NCI-H128 (cell line): Measurements from ENCODE around the gene C19orf67.
A peak's percentile ranks its signal among the peaks of the same experiment; 100 is the strongest.
"Not testable (repeated sequence)": the region's sequence is repeated elsewhere in the genome, so short reads cannot be mapped to it uniquely, and the experiment has no call there.

Source experiments
- DNase-seq: peaks from one replicate; lab custom pipeline; 2025; ENCODE audit not compliant: unreplicated experiment; lab: John Stamatoyannopoulos, UW

C19orf67 gene

DNA sequence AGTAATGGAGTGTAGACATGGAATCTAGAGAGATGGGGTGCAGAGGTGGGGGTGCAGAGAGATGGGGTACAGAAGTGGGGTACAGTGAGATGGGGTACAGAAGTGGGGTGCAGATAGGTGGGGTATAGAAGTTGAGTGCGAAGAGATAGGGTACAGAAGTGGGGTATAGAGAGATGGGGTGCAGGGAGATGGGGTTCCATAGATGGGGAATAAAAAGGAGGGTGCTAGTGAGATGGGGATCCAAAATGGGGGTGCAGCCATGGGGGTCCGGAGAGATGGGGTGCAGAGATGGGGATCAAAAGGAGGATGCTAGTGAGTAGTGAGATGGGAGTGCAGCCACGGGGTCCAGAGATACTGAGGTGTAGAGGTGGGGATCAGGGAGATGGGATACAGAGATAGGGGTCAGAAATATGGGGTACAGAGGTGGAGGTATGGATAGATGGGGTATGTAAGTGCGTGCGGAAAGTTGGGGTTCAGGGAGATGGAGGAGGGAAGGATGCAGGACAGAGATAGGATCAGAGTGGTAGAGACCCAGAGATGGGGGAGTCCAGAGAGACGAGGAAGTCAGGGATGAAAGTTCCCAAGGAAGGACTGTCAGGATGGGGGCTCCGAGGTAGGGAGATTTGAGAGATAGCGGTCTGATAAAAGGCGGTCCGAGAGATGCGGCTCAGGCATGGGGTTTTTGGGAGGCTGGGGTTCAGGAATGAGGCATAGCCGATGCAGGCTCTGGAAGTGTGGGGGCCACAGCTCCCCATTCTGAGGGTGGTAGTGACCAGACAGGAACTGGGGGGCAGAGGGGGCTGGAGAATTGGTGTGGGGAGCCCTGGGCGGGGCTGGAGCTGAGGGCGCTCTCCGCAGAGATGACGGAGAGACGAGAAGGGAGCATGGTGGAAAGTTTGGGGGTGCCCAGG, 27.1 kb downstream of the C19orf67 start:
- no peak for DNase-seq

DNA sequence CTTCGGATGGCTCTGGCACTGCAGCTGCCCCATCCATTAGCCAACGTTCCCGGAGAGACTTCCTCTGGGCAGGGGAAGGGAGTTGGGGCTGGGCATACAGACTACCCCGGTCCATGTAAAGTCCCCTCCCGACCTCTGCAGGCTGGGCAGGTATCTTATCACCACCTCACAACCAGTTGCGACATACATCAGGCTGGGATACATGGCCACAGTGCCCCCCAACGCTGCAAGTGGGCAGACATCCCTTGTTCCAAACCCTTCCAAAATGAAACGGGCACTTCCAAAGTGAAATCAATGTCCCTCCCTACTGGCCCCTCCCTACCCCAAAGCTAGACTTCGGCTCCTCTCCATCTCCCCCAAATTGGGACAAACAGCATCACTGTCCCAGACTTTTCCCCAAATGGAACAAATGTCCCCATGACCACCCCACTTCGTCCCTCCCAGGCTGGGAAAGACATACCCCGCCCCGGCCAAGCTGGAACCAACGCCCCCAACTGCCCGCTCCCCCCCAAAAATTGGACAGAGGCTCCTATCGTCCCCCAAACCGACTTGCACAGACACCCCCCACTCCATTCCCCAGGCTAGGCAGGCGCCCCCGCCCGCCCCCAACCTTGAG, 28.7 kb downstream of the C19orf67 start:
- no peak for DNase-seq

- DNase-seq, result no peak
These were observed 29.4 kb downstream of the C19orf67 start for GRCh38 chr19:14056069-14056666.

DNA sequence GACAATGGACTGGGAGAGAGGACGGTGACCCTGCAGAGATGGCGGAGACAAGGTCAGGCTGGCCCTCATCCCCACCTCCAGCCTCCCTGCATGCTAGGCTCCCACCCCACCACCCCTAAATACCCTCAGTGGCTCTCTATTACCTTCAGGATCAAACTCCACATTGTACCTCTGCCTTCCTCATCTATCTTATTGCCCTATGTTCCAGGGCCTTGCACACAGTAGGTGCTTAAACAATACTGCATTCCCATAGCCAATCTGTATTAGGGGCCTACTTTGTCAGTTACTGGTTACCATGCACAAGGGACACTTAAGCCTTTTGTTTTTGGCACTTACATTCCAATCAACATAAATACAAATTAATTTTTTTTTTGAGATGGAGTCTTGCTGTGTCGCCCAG, 30.2 kb downstream of the C19orf67 start:
- no peak for DNase-seq

GRCh38 chr19:14054721-14055120, 30.9 kb downstream of the C19orf67 start:
- no peak for DNase-seq

DNA sequence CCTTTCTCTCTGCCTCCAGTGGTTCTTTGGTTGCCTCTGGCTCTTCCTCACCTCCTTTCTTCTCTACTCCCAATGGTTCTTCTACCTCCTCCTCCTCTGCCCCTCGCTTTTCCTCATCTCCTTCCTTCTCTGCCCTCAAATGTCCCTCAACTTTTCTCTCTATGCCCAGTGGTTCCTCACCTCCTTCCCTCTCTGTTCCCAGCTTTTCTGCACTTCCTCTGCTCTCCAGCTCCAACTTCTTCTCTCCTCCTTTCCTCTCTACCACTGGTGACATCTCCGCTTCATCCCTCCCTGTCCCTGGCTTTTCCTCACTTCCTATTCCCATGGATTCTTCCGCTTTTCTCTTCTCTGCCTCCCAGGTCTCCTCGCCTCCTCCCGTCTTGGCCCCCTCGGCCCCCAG, 31.5 kb downstream of the C19orf67 start:
- no peak for DNase-seq

DNA sequence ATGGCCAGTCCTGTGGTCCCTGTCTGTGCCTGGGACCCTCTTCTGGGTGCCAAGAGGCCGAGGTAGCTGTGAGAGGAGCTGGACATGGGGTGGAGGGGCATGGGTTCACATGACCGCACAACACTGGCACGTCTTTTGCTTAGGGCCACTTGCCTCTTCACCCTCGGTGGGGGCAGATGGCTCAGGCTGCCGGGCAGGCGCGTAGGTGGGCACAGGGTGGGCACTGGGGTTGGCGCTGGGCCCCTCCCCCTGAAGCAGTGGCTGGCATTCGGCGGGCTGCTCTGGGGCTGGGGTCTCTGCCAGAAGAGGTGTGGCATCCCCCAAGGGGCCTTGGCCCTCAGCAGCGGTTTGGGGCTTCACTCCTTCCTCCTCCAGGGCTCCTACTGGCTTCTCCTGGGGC, 32.1 kb downstream of the C19orf67 start:
- no peak for DNase-seq

DNA sequence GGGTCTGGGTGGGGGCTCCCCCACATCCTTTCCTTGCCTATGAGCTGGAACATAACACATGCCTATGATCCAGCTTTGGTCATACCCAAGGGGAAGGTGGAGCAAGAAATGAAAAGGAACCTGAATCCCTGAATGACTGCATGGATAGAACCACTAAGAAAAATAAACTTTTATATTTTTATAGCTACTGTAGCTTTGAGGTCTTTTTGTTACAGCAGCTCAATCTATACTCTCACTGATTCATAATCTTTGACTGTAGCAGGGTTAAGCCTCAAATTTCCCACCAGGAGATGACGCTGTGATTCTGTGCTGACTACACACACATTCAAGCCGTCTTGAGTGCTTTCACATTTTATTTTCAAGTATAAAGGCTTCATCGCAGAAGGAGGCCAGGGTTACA, 32.6 kb downstream of the C19orf67 start:
- DNase-seq, result no peak

- DNase-seq, result no peak
These were observed 33.1 kb downstream of the C19orf67 start for GRCh38 chr19:14052470-14052869.

DNA sequence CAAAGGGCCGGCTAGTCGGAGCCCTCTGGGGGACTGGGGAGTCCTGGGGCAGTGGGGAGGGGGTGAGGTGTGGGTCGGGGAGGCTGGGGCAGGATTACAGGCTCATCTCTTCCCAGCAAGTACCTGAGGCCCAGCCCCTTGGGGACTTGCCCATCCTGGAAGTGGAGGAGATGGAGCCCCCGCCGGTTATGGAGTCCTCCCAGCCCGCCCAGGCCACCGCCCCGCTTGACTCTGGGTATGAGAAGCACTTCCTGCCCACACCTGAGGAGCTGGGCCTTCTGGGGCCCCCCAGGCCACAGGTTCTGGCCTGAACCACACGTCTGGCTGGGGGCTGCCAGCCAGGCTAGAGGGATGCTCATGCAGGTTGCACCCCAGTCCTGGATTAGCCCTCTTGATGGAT, 33.6 kb downstream of the C19orf67 start:
- no peak for DNase-seq

GRCh38 chr19:14050961-14051360, 34.6 kb downstream of the C19orf67 start:
- not testable (repeated sequence) for DNase-seq

DNA sequence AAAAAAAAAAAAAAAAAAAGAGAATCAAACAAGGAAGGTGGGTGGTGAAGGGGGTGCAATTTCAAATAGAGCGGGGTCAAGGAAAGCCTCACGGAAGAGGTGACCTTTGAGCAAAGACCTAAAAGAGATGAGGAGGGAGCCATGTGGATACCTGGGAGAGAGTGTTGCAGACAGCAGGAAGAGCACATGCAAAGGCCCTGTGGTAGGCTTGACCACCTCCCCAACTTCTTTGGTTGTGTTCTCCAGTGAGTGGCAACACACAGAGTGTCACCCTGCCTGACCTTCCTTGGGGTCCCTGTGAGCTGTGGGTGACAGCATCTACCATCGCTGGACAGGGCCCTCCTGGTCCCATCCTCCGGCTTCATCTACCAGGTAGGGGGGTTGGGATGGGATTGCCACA, 35.1 kb downstream of the C19orf67 start:
- DNase-seq, result no peak

DNA sequence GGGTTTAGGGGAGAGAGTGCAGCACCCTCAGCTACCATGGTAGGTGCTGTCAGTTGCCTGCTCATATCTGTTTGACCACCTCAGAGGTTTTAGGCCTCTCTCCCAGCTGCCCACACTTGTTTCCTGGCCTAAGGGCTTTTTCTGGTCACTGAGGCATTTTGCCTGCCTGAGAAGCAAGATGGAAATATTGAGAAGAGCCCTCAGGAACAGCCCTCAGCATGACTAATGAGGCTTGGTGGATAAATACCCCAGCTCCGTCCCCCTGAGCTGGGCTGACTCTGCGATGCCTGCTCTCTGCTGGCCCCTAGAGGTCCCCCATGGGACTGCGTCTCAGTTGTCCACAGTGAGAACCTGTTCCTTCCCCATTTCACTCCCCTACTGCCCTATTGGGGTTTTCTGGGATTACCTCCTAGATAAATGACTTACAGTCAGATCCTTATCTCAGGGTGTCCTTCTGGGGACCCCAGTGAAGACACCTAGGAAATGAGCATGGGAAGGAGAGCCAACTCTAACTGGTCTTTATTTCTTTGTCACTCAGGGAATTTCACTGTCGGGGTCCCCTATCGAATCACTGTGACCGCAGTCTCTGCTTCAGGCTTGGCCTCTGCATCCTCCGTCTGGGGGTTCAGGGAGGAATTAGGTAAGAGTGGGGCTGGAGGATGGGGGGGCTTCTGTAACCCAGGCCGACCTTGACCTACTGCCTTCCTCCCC, 37.0 kb downstream of the C19orf67 start:
- no peak for DNase-seq

DNA sequence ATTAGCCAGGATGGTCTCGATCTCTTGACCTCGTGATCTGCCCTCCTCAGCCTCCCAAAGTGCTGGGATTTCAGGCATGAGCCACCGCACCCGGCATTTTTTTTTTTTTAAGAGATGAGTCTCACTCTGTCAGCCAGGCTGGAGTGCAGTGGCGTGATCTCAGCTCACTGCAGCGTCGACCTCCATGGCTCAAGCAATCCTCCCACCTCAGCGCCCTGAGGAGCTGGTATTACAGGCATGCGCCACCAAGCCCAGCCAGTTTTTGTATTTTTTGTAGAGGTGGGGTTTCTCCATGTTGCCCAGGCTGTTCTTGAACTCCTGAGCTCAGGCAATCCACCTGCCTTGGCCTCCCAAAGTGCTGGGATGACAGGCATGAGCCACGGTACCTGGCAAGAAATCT, 37.7 kb downstream of the C19orf67 start:
- not testable (repeated sequence) for DNase-seq

DNA sequence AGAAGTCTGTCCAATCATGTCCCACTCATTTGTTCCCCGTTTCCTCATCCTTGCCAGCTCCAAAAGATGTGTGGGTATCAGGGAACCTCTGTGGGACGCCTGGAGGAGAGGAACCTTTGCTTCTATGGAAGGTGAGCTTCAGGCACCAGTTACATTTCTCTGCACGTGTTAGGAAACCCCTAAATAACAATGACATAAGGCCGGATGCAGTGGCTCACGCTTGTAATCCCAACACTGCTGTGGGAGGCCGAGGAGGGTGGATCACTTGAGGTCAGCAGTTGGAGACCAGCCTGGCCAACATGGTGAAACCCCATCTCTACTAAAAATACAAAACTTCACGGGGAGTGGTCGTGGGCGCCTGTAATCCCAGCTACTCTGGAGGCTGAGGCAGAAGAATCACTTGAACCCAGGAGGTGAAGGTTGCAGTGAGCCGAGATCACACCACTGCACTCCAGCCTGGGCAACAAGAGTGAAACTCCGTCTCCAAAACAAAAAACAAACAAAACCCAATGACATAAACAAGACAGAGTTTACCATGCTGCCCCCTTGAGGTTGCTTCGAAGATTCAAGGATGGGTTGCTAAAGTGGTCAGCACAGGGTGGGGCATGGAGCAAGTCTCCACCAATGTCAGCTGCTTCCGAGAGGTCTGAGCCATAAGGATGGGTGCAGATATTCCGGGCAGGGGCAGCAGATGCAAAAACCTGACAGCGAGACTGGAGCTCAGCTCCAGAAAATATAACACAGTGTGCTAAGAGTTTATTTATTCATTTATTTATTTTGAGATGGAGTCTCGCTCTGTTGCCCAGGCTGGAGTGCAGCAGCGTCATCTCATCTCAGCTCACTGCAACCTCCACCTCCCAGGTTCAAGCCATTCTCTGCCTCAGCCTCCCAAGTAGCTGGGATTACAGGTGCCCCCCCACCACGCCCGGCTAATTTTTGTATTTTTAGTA, 42.6 kb downstream of the C19orf67 start:
- DNase-seq, result not testable (repeated sequence)

DNA sequence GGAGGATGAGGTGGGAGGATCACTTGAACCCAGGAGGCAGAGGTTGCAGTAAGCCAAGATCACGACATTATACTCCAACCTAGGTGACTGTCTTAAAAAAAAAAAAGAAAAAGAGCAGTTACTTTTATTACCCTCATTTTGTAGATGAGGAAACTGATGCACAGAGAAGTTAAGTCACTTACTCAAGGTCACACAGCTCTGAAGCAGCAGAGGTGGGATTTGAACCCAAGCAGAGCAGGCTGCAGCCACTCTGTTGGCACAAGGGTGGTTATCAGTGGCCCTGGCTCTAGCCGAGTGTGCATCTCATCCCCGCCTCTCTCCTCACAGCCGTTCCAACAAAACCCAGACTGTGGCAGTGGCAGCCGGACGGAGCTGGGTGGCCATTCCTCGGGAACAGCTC, 46.4 kb downstream of the C19orf67 start:
- no peak for DNase-seq

GRCh38 chr19:14035706-14036105, 49.9 kb downstream of the C19orf67 start:
- no peak for DNase-seq

DNA sequence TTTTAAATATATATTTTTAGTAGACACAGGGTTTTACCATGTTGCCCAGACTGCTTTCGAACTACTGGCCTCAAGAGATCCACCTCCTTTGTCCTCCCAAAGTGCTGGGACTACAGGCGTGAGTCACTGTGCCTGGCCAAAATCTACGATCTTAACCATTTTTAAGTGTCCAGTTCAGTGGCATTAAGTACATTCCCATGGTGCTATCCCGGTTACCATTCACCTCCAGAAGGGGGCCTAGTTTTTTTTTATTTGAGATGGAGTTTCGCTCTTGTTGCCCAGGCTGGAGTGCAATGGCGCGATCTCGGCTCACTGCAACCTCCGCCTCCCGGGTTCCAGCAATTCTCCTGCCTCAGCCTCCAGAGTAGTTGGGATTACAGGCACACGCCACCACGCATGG, 50.4 kb downstream of the C19orf67 start:
- not testable (repeated sequence) for DNase-seq

DNA sequence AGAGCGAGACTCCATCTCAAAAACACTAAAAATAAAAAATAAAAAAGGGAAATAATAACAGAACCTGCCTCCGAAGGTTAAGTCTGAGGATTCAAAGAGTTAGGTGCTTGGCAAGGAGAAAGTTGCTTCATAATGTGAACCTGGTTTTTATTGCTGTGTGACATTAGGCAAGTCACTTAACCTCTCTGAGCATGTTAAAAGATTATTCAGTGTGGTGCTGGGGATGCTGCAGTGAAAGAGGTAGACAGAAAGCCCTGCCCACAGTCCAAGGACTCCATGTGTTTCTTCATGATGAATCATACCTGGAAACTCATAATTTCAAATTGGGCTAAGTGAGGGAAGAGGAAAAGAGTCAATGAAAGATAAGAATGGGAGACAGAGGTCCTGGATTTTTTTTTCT, 51.6 kb downstream of the C19orf67 start:
- DNase-seq, result no peak

- DNase-seq, result peak; percentile 18
These were observed 53.7 kb downstream of the C19orf67 start, which contains the start of gene IL27RA for GRCh38 chr19:14031719-14032480. Gene IL27RA, plus strand, starts transcription at chr19:14031762. Its CDS starts 111 bp downstream, at chr19:14031873.
